Bronchial epithelial cell (primary cell): ENCODE results near the gene UFSP1. TPM values are rescaled to one million over a fixed set of nuclear protein-coding genes. Genes with fewer than 3 reads are reported as not detected.

Experiments
- DNase-seq: peaks from one replicate; pipeline ENCODE4 v3.0.0-alpha.2; 2010; ENCODE audit warnings: low read depth
- FAIRE-seq: peaks from 2 replicates; lab custom pipeline; 2011; peaks lifted over from hg19 to GRCh38; lab: Jason Lieb, UNC
- H3K27me3 ChIP-seq: 2 replicates; pipeline ENCODE4 v1.5.1; 2011; ENCODE audit warnings: low read length; ENCODE audit not compliant: control insufficient read depth, insufficient read depth
- H3K36me3 ChIP-seq: 2 replicates; pipeline ENCODE4 v1.5.1; 2011; ENCODE audit warnings: low read length; ENCODE audit not compliant: control insufficient read depth, insufficient read depth
- H3K4me3 ChIP-seq: 2 replicates; pipeline ENCODE4 v1.5.1; 2011; ENCODE audit warnings: mild to moderate bottlenecking, low read depth, low read length, control low read depth
- CTCF ChIP-seq: IDR thresholded peaks from 2 replicates; pipeline ENCODE4 v1.5.1; 2011; ENCODE audit warnings: mild to moderate bottlenecking, moderate library complexity, low read length, control low read depth, inconsistent platforms; ENCODE audit not compliant: insufficient read depth, severe bottlenecking
- total RNA-seq: library from RNA; depleted of rRNA; stranded (reverse); fragments of >200 nt; gene quantifications from 2 replicates; pipeline ENCODE4 v1.2.1, GENCODE V29; 2014

Gene UFSP1
- total RNA-seq, 1 donor from 2014 or later, result 4.2 TPM

- FAIRE-seq, result no peak
- Histone ChIP-seq H3K4me3 (no peak overlapping the region), H3K36me3 (peaks cover 51% of the 10 kb centered on the region), H3K27me3 (no peaks in the 10 kb centered on the region)
- no peak for DNase-seq
- no peak for TF ChIP-seq CTCF
Observed at GRCh38 chr7:100882785-100883526, 6.6 kb downstream of the UFSP1 start.

GRCh38 chr7:100882201-100882600 is 7.3 kb downstream of the UFSP1 start:
- DNase-seq (no peak), FAIRE-seq (no peak)
- Histone ChIP-seq H3K27me3 (no peaks in the 10 kb centered on the region), H3K4me3 (no peak overlapping the region), H3K36me3 (peaks cover 48% of the 10 kb centered on the region)
- no peak for TF ChIP-seq CTCF

- Histone ChIP-seq H3K27me3 (no peaks in the 10 kb centered on the region), H3K36me3 (peaks cover 43% of the 10 kb centered on the region), H3K4me3 (no peak overlapping the region)
- FAIRE-seq (no peak), DNase-seq (no peak)
- TF ChIP-seq CTCF, result no peak
Observed at GRCh38 chr7:100881136-100881535, 8.4 kb downstream of the UFSP1 start.

- Histone ChIP-seq H3K27me3 (no peaks in the 10 kb centered on the region), H3K4me3 (no peak overlapping the region), H3K36me3 (peaks cover 42% of the 10 kb centered on the region)
- TF ChIP-seq CTCF, result no peak
- no peak for FAIRE-seq
- no peak for DNase-seq
Observed at GRCh38 chr7:100880645-100881044, 8.9 kb downstream of the UFSP1 start.

- peaks cover 34% of the 10 kb centered on the region for H3K36me3 ChIP-seq
- no peak for TF ChIP-seq CTCF
- DNase-seq (no peak), FAIRE-seq (no peak)
- H3K27me3 ChIP-seq, result no peaks in the 10 kb centered on the region
- H3K4me3 ChIP-seq, result no peak overlapping the region
Observed at GRCh38 chr7:100879685-100880261, 9.7 kb downstream of the UFSP1 start.
